AG09319 (cell line): ENCODE data around the gene GLI2.

Experiments
- DNase-seq: peaks from one replicate; pipeline ENCODE4 v3.0.0-alpha.2; 2010; ENCODE audit warnings: low read depth; ENCODE audit errors: extremely low read depth
- TF ChIP-seq, protein P1 (sequence below): IDR thresholded peaks from 2 replicates; pipeline ENCODE4 v1.5.1; 2011; ENCODE audit warnings: low read depth, mild to moderate bottlenecking, inconsistent platforms, low read length, moderate library complexity

Gene GLI2

DNA sequence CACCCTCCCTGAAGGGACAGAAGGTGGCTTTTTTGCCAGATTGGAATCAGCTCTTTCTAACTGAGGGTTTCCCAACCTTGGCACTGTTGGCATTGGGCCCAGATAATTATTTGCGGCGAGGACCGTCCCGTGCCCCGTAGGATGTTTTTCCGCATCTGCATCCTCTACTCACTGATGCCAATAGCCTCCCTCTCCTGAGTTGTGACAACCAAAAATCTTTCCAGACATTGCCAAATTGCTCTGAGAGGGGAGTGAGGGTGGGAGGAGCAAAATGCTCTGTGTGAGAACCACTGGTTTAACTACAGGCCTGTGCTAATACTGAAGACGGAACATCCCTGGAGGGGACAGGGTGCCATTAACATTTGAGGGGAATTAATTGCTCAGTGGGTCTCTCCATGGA, 33.6 kb upstream of the GLI2 start:
- TF ChIP-seq, protein P1, sequence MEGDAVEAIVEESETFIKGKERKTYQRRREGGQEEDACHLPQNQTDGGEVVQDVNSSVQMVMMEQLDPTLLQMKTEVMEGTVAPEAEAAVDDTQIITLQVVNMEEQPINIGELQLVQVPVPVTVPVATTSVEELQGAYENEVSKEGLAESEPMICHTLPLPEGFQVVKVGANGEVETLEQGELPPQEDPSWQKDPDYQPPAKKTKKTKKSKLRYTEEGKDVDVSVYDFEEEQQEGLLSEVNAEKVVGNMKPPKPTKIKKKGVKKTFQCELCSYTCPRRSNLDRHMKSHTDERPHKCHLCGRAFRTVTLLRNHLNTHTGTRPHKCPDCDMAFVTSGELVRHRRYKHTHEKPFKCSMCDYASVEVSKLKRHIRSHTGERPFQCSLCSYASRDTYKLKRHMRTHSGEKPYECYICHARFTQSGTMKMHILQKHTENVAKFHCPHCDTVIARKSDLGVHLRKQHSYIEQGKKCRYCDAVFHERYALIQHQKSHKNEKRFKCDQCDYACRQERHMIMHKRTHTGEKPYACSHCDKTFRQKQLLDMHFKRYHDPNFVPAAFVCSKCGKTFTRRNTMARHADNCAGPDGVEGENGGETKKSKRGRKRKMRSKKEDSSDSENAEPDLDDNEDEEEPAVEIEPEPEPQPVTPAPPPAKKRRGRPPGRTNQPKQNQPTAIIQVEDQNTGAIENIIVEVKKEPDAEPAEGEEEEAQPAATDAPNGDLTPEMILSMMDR = no peak
- no peak for DNase-seq

DNA sequence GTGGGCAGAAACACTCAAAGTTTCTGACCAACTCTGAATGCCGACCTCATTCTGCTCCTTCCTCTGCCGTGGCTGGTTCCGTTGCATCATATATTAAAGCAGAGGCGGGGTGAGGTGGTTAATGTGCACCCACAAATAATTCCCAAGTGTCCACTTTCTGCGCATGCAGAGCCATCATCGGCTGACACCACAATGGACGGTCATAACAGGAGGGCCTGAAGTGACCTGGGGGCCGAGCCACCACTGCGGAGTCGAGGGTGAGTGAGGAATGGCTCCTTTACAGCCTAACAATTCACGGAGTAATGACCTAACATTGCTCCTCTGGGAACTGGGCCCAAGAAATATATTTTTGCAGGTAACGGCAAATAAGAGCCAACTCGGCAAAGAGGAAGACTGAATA, 32.9 kb upstream of the GLI2 start:
- no peak for DNase-seq
- TF ChIP-seq, protein P1 = no peak

DNA sequence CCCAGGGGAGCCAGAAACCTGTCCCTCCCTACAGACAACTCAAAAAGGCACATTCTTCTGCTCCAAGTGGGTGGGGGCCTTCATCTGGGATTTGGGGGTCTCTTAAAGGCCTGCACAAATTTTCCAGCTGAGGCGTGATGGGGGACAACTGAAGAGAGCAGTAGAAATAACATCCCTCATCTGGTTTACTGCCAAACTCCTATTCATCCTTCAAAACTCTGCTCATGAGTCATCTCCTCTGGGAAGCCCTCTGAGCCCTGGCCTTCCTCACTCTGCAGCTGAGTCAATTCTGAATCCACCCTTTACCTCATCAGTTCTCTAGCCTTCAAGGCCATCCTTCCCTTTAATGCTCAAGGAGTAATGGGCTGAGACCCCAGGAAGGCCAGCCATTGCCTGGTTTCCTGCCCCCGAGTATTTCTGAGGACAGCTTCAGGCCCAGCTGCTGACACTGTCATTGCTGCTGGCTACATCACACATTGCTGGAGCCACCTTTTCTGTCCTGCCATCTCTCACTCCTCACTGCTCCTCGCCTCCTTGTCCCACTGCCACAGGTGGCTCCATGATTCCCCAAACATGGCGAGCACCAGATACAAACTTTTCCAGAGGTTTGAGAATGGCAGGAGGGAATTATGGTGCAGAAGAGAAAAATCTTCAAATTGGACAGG, 32.2 kb upstream of the GLI2 start:
- DNase-seq = no peak
- TF ChIP-seq, protein P1 = no peak

DNA sequence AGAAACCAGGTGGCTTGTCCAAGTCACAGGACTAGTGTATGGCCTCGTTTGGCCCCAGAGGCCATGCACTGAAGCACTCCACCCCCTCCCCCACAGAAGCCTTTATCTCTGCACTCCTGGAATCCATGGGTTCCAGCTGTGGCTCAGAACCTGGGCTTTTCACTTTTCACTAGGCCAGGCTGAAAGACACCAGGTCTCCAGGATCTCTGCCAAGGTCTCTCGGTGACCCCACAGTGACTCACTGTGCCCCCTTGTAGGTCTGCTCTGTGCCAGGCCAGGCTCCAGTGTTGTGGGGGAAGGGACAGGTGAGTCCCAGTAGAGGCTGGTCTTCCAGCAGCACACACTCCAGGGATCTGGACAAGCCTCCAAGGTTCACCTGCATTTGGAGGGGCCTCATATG, 31.0 kb upstream of the GLI2 start:
- DNase-seq = no peak
- TF ChIP-seq, protein P1 = no peak

DNA sequence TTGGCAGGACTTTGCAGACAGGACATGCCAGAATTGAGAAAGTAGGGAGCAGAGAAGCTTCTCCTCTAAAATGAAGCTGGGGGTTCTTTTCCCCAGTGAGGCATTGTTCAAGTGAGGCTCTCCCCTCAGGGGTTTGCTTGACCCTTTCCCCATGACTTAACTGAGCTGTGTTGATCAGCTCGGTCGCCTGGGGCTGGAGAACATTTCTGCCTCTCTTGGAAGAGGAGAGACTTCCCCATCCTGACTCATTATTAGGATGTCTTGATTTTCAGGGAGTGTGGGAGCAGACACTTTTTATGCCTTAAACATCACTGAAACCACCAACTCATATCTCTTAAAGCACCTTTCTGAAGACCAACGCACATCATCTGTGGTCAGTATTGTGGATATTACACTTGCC, 27.9 kb upstream of the GLI2 start:
- no peak for DNase-seq

DNA sequence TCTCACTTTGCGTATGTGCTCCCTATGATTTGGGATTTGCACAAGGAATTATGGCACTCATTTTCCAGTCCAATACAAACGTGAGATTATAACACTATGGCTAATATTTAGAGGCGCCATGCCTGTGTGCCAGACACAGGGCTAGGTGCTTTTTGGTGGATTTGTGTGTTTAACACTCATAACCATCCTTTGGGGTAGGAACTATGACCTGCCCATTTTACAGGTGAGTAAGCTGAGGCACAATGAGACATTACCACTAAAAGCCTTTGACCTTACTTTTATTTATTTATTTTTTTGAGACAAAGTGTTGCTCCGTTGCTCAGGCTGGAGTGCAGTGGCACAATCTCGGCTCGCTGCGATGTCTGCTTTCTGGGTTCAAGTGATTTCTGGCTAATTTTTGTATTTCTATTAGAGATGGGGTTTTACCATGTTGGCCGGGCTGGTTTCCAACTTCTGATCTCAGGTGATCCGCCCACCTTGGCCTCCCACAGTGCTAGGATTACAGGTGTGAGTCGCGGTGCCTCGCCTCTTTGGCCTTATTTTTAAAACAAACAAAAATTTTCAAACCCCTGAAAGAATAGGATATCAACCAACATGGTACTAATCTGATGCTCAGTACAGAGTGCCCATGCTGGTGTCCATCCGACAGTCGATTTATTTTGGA, 26.6 kb upstream of the GLI2 start:
- TF ChIP-seq, protein P1 = no peak
- no peak for DNase-seq

More for the DNA sequence above, 27.9 kb upstream of the GLI2 start:
- TF ChIP-seq, protein P1 = no peak

DNA sequence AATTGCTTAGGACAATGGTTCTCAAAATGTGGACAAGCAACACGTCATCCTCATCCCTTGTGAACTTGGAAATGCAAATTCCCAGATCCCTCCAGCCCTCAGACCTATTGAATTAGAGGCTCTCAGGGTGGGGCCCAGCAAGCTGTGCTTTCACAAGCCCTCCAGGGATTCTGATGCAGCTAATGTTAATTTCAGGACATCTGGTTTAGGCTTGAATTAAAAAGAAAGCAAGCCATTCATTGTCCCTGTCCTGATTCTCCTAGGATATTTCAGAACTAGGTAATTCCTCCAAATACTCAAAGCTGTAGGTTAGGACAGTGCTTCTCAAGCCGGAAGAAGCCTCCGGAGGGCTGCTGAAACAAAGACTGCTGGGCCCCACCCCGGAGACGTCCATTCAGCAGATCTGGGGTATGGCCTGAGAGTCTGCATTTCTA, 26.0 kb upstream of the GLI2 start:
- TF ChIP-seq, protein P1 = no peak
- no peak for DNase-seq
